SK-N-SH (cell line): ENCODE measurements around the gene HK3. TPM values are rescaled to one million over a fixed set of nuclear protein-coding genes. Genes with fewer than 3 reads are reported as not detected.

Source experiments
- CTCF ChIA-PET: fragments of 300-600, 350-600 bp; formaldehyde crosslinking; extraction: SDS; loops from one replicate; lab custom pipeline; 2021; lab: Yijun Ruan, JAX
- POLR2A ChIA-PET: fragments of 350-600 bp; sonication (Branson Sonifier 250); formaldehyde crosslinking; extraction: SDS; loops from one replicate; lab custom pipeline; 2020; ENCODE audit warnings: antibody characterized with exemption, inconsistent platforms; lab: Yijun Ruan, JAX
- DNase-seq: peaks from one replicate; pipeline ENCODE4 v3.0.0; 2012
- H2AFZ ChIP-seq: fragments of 200-600 bp; sonication (generic); 2 replicates; pipeline ENCODE4 v1.8.1; 2016; ENCODE audit warnings: antibody characterized with exemption, mild to moderate bottlenecking, low read depth
- H3F3A ChIP-seq: fragments of 200-600 bp; sonication (generic); replicated peaks from 2 replicates; pipeline ENCODE3; 2016; ENCODE audit warnings: antibody characterized with exemption, mild to moderate bottlenecking; ENCODE audit not compliant: insufficient read depth
- H3K27ac ChIP-seq, 2 experiments: fragments of 200-500 bp in 1 of 2; fragments of 200-600 bp in 1 of 2; sonication (Bioruptor generic) in 1 of 2; sonication (generic), shearing (Covaris generic) in 1 of 2; 2 replicates each; pipeline versions ENCODE4 v1.5.1 to v1.6.1; 2014 to 2016; ENCODE audit warnings: low read depth in 2 of 2, inconsistent platforms in 1 of 2, low read length in 1 of 2, mild to moderate bottlenecking in 1 of 2, mixed read lengths in 1 of 2
- H3K27me3 ChIP-seq: fragments of 200-600 bp; sonication (generic), shearing (Covaris generic); 2 replicates; pipeline ENCODE4 v1.6.1; 2016; ENCODE audit warnings: mixed run types; ENCODE audit not compliant: insufficient read depth
- H3K36me3 ChIP-seq, 2 experiments: fragments of 200-500 bp in 1 of 2; fragments of 200-600 bp in 1 of 2; sonication (Bioruptor generic) in 1 of 2; sonication (generic) in 1 of 2; replicated peaks in 1 of 2; 2 replicates each; pipeline versions ENCODE3 to v1.5.1; 2014 to 2016; ENCODE audit warnings: low read length in 1 of 2, mild to moderate bottlenecking in 1 of 2; ENCODE audit not compliant: insufficient read depth in 2 of 2, control insufficient read depth in 1 of 2
- H3K4me1 ChIP-seq, 2 experiments: fragments of 200-500 bp in 1 of 2; fragments of 200-600 bp in 1 of 2; sonication (Bioruptor generic) in 1 of 2; sonication (generic), shearing (Covaris generic) in 1 of 2; 2 replicates each; pipeline versions ENCODE4 v1.5.1 to v1.6.1; 2014 to 2016; ENCODE audit warnings: low read depth in 1 of 2, low read length in 1 of 2, mixed run types in 1 of 2; ENCODE audit not compliant: insufficient read depth in 2 of 2, control insufficient read depth in 1 of 2
- H3K4me2 ChIP-seq: fragments of 200-600 bp; sonication (generic), shearing (Covaris generic); 2 replicates; pipeline ENCODE4 v1.6.1; 2017; ENCODE audit warnings: mixed run types
- H3K4me3 ChIP-seq, 2 experiments: fragments of 200-500 bp in 1 of 2; fragments of 200-600 bp in 1 of 2; sonication (Bioruptor generic) in 1 of 2; sonication (generic), shearing (Covaris generic) in 1 of 2; 2 replicates each; pipeline versions ENCODE4 v1.5.1 to v1.8.1; 2014 to 2016; ENCODE audit warnings: low read depth in 2 of 2, inconsistent platforms in 1 of 2, low read length in 1 of 2, mild to moderate bottlenecking in 1 of 2, mixed read lengths in 1 of 2, moderate library complexity in 1 of 2
- H3K79me2 ChIP-seq: fragments of 200-600 bp; sonication (generic); 2 replicates; pipeline ENCODE4 v1.8.1; 2017; ENCODE audit warnings: mild to moderate bottlenecking; ENCODE audit not compliant: insufficient read depth
- H3K9ac ChIP-seq: fragments of 200-600 bp; sonication (generic); 2 replicates; pipeline ENCODE4 v1.6.1; 2017; ENCODE audit warnings: mixed run types
- H3K9me2 ChIP-seq: fragments of 200-600 bp; sonication (generic); 2 replicates; pipeline ENCODE4 v1.6.1; 2017; ENCODE audit warnings: mixed run types
- H3K9me3 ChIP-seq: fragments of 200-600 bp; sonication (generic); 2 replicates; pipeline ENCODE4 v1.6.1; 2017; ENCODE audit warnings: mixed run types, mild to moderate bottlenecking, moderate library complexity
- H4K20me1 ChIP-seq: fragments of 200-600 bp; sonication (generic); 2 replicates; pipeline ENCODE4 v1.6.1; 2017; ENCODE audit warnings: mild to moderate bottlenecking, mixed run types; ENCODE audit not compliant: insufficient read depth
- ELF1 ChIP-seq: IDR thresholded peaks from 2 replicates; pipeline ENCODE4 v1.4.0; 2012
- EP300 ChIP-seq, 2 experiments: IDR thresholded peaks; 2 replicates each; pipeline versions ENCODE4 v1.4.0 to v1.6.1; 2012; ENCODE audit warnings: borderline replicate concordance in 1 of 2, low read depth in 1 of 2, low read length in 1 of 2
- EZH2phosphoT487 ChIP-seq: fragments of 200-600 bp; sonication (generic); IDR thresholded peaks from 2 replicates; pipeline ENCODE4 v1.6.1; 2017; ENCODE audit warnings: low read depth, mixed run types, mild to moderate bottlenecking, antibody characterized with exemption, moderate library complexity, borderline replicate concordance
- JUND ChIP-seq: IDR thresholded peaks from 2 replicates; pipeline ENCODE4 v1.4.0; 2012
- MXI1 ChIP-seq: IDR thresholded peaks from 2 replicates; pipeline ENCODE4 v1.6.1; 2012; ENCODE audit warnings: mild to moderate bottlenecking, low read depth, low read length, improper control_type of control experiment
- POLR2AphosphoS5 ChIP-seq: IDR thresholded peaks from 2 replicates; pipeline ENCODE4 v1.6.1; 2012; ENCODE audit warnings: low read depth, low read length
- RFX5 ChIP-seq: IDR thresholded peaks from 2 replicates; pipeline ENCODE4 v1.6.1; 2012; ENCODE audit warnings: mild to moderate bottlenecking, improper control_type of control experiment, low read length
- TAF1 ChIP-seq: IDR thresholded peaks from 2 replicates; pipeline ENCODE4 v1.6.1; 2012; ENCODE audit warnings: low read depth, mild to moderate bottlenecking, low read length, moderate library complexity, borderline replicate concordance
- TCF12 ChIP-seq: IDR thresholded peaks from 2 replicates; pipeline ENCODE4 v1.4.0; 2012
- USF1 ChIP-seq: IDR thresholded peaks from 2 replicates; pipeline ENCODE4 v1.4.0; 2012; ENCODE audit warnings: low read depth, borderline replicate concordance
- WGBS: methylation state at CpG from one replicate; pipeline ENCODE4 v1.1.6; 2017; ENCODE audit warnings: low lambda C conversion rate; 5-methylcytosine and 5-hydroxymethylcytosine counted together
- polyA plus RNA-seq, 3 experiments: library from polyadenylated mRNA; depleted of rRNA; stranded (reverse); fragments of >200 nt; gene quantifications; 2 replicates each; pipeline ENCODE4 v1.2.3, GENCODE V29; 2012
- TF ChIP-seq, protein P1 (sequence below): IDR thresholded peaks from 2 replicates; pipeline ENCODE4; 2012
- TF ChIP-seq, protein P2 (sequence below): fragments of 200-600 bp; sonication (generic); IDR thresholded peaks from 2 replicates; pipeline ENCODE4 v1.6.1; 2017; ENCODE audit warnings: antibody characterized with exemption, mild to moderate bottlenecking, moderate library complexity
- TF ChIP-seq, protein P3 (sequence below): fragments of 150-350 bp; IDR thresholded peaks from 2 replicates; pipeline ENCODE4 v1.6.1; 2016; ENCODE audit warnings: mild to moderate bottlenecking, low read depth, low read length
- TF ChIP-seq, protein P4 (sequence below): fragments of 150-350 bp; IDR thresholded peaks from 2 replicates; pipeline ENCODE4 v1.6.1; 2017; ENCODE audit warnings: antibody characterized with exemption, low read length, low read depth, borderline replicate concordance
- TF ChIP-seq, protein P5 (sequence below): IDR thresholded peaks from 2 replicates; pipeline ENCODE4 v1.4.0; 2012; ENCODE audit warnings: low read depth

Gene HK3
- polyA plus RNA-seq, 1 of the 3 experiments (the other 2 are of a cell fraction): 0.02 TPM

GRCh38 chr5:176887252-176887849 lies 11.8 kb downstream of the HK3 start (continued):
- TF ChIP-seq EZH2phosphoT487: no peak
- TF ChIP-seq, protein P1, sequence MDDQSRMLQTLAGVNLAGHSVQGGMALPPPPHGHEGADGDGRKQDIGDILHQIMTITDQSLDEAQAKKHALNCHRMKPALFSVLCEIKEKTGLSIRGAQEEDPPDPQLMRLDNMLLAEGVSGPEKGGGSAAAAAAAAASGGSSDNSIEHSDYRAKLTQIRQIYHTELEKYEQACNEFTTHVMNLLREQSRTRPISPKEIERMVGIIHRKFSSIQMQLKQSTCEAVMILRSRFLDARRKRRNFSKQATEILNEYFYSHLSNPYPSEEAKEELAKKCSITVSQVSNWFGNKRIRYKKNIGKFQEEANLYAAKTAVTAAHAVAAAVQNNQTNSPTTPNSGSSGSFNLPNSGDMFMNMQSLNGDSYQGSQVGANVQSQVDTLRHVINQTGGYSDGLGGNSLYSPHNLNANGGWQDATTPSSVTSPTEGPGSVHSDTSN: no peak
- TF ChIP-seq TAF1: no peak
- TF ChIP-seq, protein P2, sequence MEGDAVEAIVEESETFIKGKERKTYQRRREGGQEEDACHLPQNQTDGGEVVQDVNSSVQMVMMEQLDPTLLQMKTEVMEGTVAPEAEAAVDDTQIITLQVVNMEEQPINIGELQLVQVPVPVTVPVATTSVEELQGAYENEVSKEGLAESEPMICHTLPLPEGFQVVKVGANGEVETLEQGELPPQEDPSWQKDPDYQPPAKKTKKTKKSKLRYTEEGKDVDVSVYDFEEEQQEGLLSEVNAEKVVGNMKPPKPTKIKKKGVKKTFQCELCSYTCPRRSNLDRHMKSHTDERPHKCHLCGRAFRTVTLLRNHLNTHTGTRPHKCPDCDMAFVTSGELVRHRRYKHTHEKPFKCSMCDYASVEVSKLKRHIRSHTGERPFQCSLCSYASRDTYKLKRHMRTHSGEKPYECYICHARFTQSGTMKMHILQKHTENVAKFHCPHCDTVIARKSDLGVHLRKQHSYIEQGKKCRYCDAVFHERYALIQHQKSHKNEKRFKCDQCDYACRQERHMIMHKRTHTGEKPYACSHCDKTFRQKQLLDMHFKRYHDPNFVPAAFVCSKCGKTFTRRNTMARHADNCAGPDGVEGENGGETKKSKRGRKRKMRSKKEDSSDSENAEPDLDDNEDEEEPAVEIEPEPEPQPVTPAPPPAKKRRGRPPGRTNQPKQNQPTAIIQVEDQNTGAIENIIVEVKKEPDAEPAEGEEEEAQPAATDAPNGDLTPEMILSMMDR: no peak
- TF ChIP-seq, all 33 proteins: peak for 0

- H4K20me1 ChIP-seq: no peaks in the 10 kb centered on the region
- TF ChIP-seq, protein P3, sequence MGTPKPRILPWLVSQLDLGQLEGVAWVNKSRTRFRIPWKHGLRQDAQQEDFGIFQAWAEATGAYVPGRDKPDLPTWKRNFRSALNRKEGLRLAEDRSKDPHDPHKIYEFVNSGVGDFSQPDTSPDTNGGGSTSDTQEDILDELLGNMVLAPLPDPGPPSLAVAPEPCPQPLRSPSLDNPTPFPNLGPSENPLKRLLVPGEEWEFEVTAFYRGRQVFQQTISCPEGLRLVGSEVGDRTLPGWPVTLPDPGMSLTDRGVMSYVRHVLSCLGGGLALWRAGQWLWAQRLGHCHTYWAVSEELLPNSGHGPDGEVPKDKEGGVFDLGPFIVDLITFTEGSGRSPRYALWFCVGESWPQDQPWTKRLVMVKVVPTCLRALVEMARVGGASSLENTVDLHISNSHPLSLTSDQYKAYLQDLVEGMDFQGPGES: no peak
- TF ChIP-seq, protein P4, sequence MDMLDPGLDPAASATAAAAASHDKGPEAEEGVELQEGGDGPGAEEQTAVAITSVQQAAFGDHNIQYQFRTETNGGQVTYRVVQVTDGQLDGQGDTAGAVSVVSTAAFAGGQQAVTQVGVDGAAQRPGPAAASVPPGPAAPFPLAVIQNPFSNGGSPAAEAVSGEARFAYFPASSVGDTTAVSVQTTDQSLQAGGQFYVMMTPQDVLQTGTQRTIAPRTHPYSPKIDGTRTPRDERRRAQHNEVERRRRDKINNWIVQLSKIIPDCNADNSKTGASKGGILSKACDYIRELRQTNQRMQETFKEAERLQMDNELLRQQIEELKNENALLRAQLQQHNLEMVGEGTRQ: no peak
- no peak for TF ChIP-seq JUND
- TF ChIP-seq POLR2AphosphoS5: no peak
- TF ChIP-seq RFX5: no peak
- TF ChIP-seq, protein P1: no peak
- TF ChIP-seq TCF12: no peak
- no peak for TF ChIP-seq MXI1
- TF ChIP-seq, protein P5, sequence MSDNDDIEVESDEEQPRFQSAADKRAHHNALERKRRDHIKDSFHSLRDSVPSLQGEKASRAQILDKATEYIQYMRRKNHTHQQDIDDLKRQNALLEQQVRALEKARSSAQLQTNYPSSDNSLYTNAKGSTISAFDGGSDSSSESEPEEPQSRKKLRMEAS: no peak
- no peak for TF ChIP-seq ELF1
- TF ChIP-seq EP300 (IDR thresholded peaks at IDR 0.05; ENCODE audit: borderline replicate concordance in 1 of 2, low read depth in 1 of 2, low read length in 1 of 2): no peak
- TF ChIP-seq USF1: no peak
- no peak overlapping the region for H3K4me3 ChIP-seq
- no peak overlapping the region for H3K4me2 ChIP-seq
- no peaks in the 10 kb centered on the region for H3K79me2 ChIP-seq
- H2AFZ ChIP-seq: no peak overlapping the region
- ChIA-PET POLR2A (no interaction called here), CTCF (interaction anchor here (0.8 to 4.1 kb wide), 3 partner anchors 13 to 75 kb away, joined by 3 to 19 read pairs (median 8); partner anchors contain the start of genes HK3 and UNC5A)
- WGBS: 76% methylated on average over 11 of the region's 13 CpGs
- H3K4me1 ChIP-seq: peaks cover 0 to 32% of the 10 kb centered on the region in 2 experiments; a peak in 2 of 4 replicates
- DNase-seq: no peak
- H3K27me3 ChIP-seq: no peaks in the 10 kb centered on the region
- H3K36me3 ChIP-seq: no peaks in the 10 kb centered on the region
- H3K9me3 ChIP-seq: no peaks in the 10 kb centered on the region
- no peaks in the 10 kb centered on the region for H3F3A ChIP-seq
- H3K9me2 ChIP-seq: no peaks in the 10 kb centered on the region
- H3K9ac ChIP-seq: no peak overlapping the region
- H3K27ac ChIP-seq: no peak overlapping the region
Observed at GRCh38 chr5:176886336-176887251, 12.6 kb downstream of the HK3 start.
